NT2/D1 (cell line): ENCODE data around the gene CCDC112.

ENCODE experiments used
- YY1 ChIP-seq: IDR thresholded peaks from 2 replicates; pipeline ENCODE4 v1.6.1; 2011; ENCODE audit not compliant: insufficient read length, insufficient read depth
- ZNF274 ChIP-seq: IDR thresholded peaks from 2 replicates; pipeline ENCODE4 v1.6.1; 2011; ENCODE audit warnings: mild to moderate bottlenecking, low read depth, low read length

DNA sequence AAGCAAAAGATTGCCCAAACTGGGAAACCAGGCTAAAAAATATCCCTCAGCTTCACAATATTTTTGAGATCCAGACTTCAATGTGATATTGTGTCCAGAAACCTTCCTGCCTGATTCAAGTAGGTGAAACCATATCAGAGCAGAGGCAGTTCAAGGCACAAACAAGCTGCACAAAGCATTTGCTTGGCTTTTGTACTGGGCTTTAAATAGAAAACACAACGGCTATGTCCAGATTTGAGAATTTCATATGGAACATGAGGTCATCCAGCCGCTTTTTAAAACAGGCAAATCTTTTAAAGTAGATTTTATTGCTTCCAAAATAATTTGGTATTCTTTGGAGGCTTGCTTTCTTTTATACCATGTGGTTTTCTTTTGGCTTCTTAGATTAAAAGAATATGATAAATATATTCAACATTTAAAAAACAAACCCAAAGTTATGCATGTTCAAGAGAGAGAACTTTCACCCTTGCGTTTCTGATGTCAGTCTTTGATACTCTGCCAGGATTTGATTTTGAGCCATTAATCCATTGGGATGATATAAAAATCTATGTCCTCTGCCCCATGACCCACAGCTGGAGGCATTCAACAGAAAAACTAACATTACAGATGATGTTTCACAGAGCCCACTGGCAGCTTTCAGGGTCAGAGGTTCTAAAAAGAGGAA is 29.0 kb upstream of the CCDC112 start:
- TF ChIP-seq ZNF274 = no peak
- TF ChIP-seq YY1 = no peak
